Thyroid gland (tissue), 4 donors: ENCODE measurements around the gene DLGAP1.
"Not testable (repeated sequence)": the region's sequence is repeated elsewhere in the genome, so short reads cannot be mapped to it uniquely, and the experiment has no call there.

Experiments used
- POLR2A ChIP-seq, 2 donors: fragments of 450-650 bp; IDR thresholded peaks; one replicate each; pipeline ENCODE4 v1.6.1; 2017; ENCODE audit warnings: antibody characterized with exemption in 2 of 2, mild to moderate bottlenecking in 2 of 2, moderate library complexity in 1 of 2
- TF ChIP-seq, protein P1 (sequence below), 6 experiments: fragments of 200-600 bp in 3 of 6; fragments of 450-650 bp in 3 of 6; sonication (generic) in 3 of 6; IDR thresholded peaks; one replicate each; pipeline ENCODE4 v1.5.1; 2016 to 2019; ENCODE audit warnings: antibody characterized with exemption in 6 of 6, mild to moderate bottlenecking in 2 of 6, inconsistent platforms in 1 of 6, moderate library complexity in 1 of 6

DNA sequence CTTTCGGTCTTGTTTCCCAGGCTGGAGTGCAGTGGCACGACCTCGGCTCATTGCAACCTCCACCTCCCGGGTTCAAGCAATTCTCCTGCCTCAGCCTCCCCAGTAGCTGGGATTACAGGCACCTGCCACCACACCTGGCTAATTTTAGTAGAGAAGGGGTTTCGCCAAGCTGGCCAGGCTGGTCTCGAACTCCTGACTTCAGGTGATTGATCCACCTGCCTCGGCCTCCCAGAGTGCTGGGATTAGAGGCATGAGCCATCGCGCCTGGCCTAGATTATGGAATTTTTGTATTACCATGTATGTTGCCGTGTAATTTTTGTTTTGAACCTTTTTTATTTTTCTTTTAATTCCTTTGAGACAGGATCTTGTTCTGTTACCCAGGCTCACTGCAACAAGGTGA is 848.2 kb downstream of the DLGAP1 start:
- TF ChIP-seq, protein P1, sequence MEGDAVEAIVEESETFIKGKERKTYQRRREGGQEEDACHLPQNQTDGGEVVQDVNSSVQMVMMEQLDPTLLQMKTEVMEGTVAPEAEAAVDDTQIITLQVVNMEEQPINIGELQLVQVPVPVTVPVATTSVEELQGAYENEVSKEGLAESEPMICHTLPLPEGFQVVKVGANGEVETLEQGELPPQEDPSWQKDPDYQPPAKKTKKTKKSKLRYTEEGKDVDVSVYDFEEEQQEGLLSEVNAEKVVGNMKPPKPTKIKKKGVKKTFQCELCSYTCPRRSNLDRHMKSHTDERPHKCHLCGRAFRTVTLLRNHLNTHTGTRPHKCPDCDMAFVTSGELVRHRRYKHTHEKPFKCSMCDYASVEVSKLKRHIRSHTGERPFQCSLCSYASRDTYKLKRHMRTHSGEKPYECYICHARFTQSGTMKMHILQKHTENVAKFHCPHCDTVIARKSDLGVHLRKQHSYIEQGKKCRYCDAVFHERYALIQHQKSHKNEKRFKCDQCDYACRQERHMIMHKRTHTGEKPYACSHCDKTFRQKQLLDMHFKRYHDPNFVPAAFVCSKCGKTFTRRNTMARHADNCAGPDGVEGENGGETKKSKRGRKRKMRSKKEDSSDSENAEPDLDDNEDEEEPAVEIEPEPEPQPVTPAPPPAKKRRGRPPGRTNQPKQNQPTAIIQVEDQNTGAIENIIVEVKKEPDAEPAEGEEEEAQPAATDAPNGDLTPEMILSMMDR (IDR thresholded peaks at IDR 0.05) = not testable (repeated sequence)
- TF ChIP-seq POLR2A (IDR thresholded peaks at IDR 0.05) = not testable (repeated sequence)
